H1 (cell line): ENCODE data around the gene MOK. TPM values are rescaled to one million over a fixed set of nuclear protein-coding genes. Genes with fewer than 3 reads are reported as not detected.

Source experiments
- CBX5 ChIP-seq: fragments of 300-800, 300-1000 bp; sonication (generic); IDR thresholded peaks from 2 replicates; pipeline ENCODE4 v1.7.1; 2016; ENCODE audit warnings: antibody characterized with exemption, low read length, low read depth
- SIRT6 ChIP-seq: IDR thresholded peaks from one replicate; pipeline ENCODE4 v1.7.1; 2012; ENCODE audit warnings: low read length, inconsistent platforms
- polyA plus RNA-seq, 7 experiments: library from polyadenylated mRNA; depleted of rRNA in 3 of 7; stranded (reverse) in 5 of 7; unstranded in 2 of 7; fragments of >200 nt in 5 of 7; fragments of 200-250 nt in 2 of 7; gene quantifications; 1 replicate in 5 of 7; 2 replicates in 1 of 7; 4 replicates in 1 of 7; pipeline versions ENCODE4 v1.2.1 to v1.2.3, GENCODE V29; 2011 to 2013; ENCODE audit warnings: missing spikeins in 2 of 7, mixed read lengths in 2 of 7
- total RNA-seq: library from RNA; stranded (reverse); fragmentation: NEBNext Ultra II Directional; extraction: Animal tissue kit (Norgen Biotek cat#: 25700); gene quantifications from 2 replicates; pipeline ENCODE4 v1.2.1, GENCODE V29; 2021

MOK gene
- total and polyA plus RNA-seq, 2 of the 8 experiments (the other 6 are each of a cell fraction or from before 2014, with no cell fraction given) = 2.1 to 2.5 TPM

DNA sequence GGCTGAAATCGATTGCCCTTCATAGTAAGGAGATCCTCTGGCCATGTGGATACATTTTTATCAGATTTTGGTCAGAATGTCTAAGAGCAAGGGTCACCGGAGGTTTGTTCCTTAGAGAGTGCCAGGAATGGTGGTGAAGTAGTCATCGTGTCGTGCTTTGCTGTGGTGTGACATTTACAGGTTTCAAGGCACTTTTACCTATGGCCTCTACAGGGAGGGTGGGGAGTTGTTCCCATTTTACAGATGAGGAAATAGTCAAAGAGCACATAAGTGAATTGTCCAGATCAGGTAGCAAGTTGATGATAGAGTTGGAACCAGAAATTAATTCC, 108.1 kb downstream of the MOK start (continued):
- TF ChIP-seq CBX5 (no peak), SIRT6 (no peak)
